Testis (tissue), 3 donors: ENCODE results near the gene MMP7. TPM values are rescaled to one million over a fixed set of nuclear protein-coding genes. Genes with fewer than 3 reads are reported as not detected.

Experiments used
- DNase-seq: peaks from one replicate; pipeline ENCODE4 v3.0.0-alpha.2; 2019
- H3K27ac ChIP-seq, 2 donors: fragments of 200-600 bp; sonication (generic); one replicate each; pipeline ENCODE4 v1.5.1; 2019
- H3K27me3 ChIP-seq: fragments of 200-600 bp; sonication (generic); one replicate; pipeline ENCODE4 v1.5.1; 2019
- H3K36me3 ChIP-seq: fragments of 200-600 bp; sonication (generic); one replicate; pipeline ENCODE4 v1.5.1; 2017; ENCODE audit warnings: low read depth; ENCODE audit errors: missing control alignments
- H3K4me1 ChIP-seq: fragments of 200-600 bp; sonication (generic); one replicate; pipeline ENCODE4 v1.5.1; 2019
- H3K4me3 ChIP-seq, 2 donors: fragments of 200-600 bp; sonication (generic); one replicate each; pipeline ENCODE4 v1.5.1; 2017 to 2019
- H3K9me3 ChIP-seq: fragments of 200-600 bp; sonication (generic); one replicate; pipeline ENCODE4 v1.5.1; 2017
- POLR2A ChIP-seq: fragments of 450-650 bp; IDR thresholded peaks from one replicate; pipeline ENCODE4 v1.6.1; 2017; ENCODE audit warnings: antibody characterized with exemption, mild to moderate bottlenecking, moderate library complexity
- WGBS, 2 donors: methylation state at CpG; one replicate each; pipeline ENCODE4 v1.1.5; 2018; 5-methylcytosine and 5-hydroxymethylcytosine counted together
- intact Hi-C: fragments of 100-400 bp; cut with DNase I; formaldehyde crosslinking; loops from one replicate; pipeline ENCODE4 v1.15.1; 2023; ENCODE audit warnings: low total_unique reads
- polyA plus RNA-seq: library from polyadenylated mRNA; stranded (reverse); fragments of 350-450 nt; fragmentation: Illumina TruSeq; extraction: RNeasy Lipid Tissue Mini Kit (QIAGEN cat#74804); gene quantifications from one replicate; pipeline ENCODE4 v1.2.3, GENCODE V29; 2014; ENCODE audit warnings: low read depth, low replicate concordance; ENCODE audit not compliant: insufficient read depth
- total RNA-seq, 2 donors: library from RNA; depleted of rRNA; stranded (reverse); fragments of >200 nt; gene quantifications; one replicate each; pipeline ENCODE4 v1.2.3, GENCODE V29; 2016
- TF ChIP-seq, protein P1 (sequence below), 3 experiments: fragments of 450-650 bp in 2 of 3; fragments of 200-600 bp in 1 of 3; sonication (generic) in 1 of 3; IDR thresholded peaks; one replicate each; pipeline ENCODE4 v1.5.1; 2016 to 2019; ENCODE audit warnings: antibody characterized with exemption in 3 of 3, mild to moderate bottlenecking in 2 of 3, moderate library complexity in 1 of 3

Gene MMP7
- total and polyA plus RNA-seq, 3 donors from 2014 or later: 0.63 to 6.2 TPM; not detected in 1

DNA sequence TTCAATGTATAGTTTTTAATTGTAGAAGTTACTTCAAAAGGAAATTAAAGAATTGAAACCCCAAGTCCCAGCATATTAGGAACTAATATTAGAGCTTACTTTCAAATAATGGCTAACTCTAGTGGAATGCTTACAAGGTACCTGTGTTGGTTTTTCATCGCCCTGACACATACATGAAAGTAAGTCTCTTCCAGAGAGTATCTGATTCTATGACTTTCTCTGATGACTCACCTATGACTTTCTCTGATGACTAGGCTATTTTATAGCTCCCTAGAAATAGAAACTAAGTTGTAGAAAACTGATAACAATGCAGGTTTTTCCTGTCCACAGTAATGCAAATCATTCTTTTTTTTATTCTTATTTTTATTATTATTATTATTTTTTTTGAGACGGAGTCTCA lies 33.6 kb upstream of the MMP7 start:
- DNase-seq: no peak
- Histone ChIP-seq H3K4me3 (no peak overlapping the region), H3K27me3 (no peaks in the 10 kb centered on the region), H3K9me3 (no peaks in the 10 kb centered on the region), H3K4me1 (no peaks in the 10 kb centered on the region), H3K27ac (no peak overlapping the region), H3K36me3 (no peaks in the 10 kb centered on the region)
- intact Hi-C loops: no loop called here
- 71 to 75% methylated on average over 2 of the region's 2 CpGs for WGBS, 2 donors
- no peak for TF ChIP-seq POLR2A
- TF ChIP-seq, protein P1, sequence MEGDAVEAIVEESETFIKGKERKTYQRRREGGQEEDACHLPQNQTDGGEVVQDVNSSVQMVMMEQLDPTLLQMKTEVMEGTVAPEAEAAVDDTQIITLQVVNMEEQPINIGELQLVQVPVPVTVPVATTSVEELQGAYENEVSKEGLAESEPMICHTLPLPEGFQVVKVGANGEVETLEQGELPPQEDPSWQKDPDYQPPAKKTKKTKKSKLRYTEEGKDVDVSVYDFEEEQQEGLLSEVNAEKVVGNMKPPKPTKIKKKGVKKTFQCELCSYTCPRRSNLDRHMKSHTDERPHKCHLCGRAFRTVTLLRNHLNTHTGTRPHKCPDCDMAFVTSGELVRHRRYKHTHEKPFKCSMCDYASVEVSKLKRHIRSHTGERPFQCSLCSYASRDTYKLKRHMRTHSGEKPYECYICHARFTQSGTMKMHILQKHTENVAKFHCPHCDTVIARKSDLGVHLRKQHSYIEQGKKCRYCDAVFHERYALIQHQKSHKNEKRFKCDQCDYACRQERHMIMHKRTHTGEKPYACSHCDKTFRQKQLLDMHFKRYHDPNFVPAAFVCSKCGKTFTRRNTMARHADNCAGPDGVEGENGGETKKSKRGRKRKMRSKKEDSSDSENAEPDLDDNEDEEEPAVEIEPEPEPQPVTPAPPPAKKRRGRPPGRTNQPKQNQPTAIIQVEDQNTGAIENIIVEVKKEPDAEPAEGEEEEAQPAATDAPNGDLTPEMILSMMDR (IDR thresholded peaks at IDR 0.05): no peak

- Histone ChIP-seq H3K4me1 (no peaks in the 10 kb centered on the region), H3K36me3 (no peaks in the 10 kb centered on the region), H3K9me3 (no peaks in the 10 kb centered on the region), H3K4me3 (no peak overlapping the region), H3K27me3 (no peaks in the 10 kb centered on the region), H3K27ac (no peak overlapping the region)
- no peak for DNase-seq
- intact Hi-C loops: no loop called here
- TF ChIP-seq, protein P1 (IDR thresholded peaks at IDR 0.05): no peak
- no peak for TF ChIP-seq POLR2A
Observed at GRCh38 chr11:102561636-102562035, 31.1 kb upstream of the MMP7 start.

DNA sequence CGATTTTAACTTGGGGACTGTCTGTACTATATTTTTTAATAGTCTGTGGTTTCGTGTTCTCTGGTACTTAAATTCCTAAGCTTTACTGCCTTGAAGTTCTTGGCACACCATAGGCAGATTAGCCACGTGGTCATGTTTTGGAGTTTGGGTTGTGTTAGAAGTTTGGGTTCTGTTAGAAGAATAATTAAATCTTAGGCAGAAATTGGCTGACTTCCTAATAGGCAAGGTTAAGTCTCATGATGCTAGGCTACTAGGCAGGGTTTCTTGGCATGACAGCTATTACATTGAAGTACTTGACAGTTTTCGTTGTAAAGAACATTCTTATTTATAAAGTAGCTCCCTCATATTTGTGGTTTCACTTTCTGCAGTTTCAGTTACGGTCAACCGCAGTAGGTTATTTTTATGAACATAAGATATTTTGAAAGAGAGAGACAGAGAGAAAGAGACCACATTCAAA lies 30.0 kb upstream of the MMP7 start:
- DNase-seq: peak; percentile 50
- Histone ChIP-seq H3K27me3 (no peaks in the 10 kb centered on the region), H3K27ac (no peak overlapping the region), H3K4me1 (no peaks in the 10 kb centered on the region), H3K4me3 (no peak overlapping the region), H3K9me3 (no peaks in the 10 kb centered on the region), H3K36me3 (no peaks in the 10 kb centered on the region)
- WGBS, 2 donors: 47 to 50% methylated on average over 6 of the region's 6 CpGs
- intact Hi-C loops: no loop called here
- TF ChIP-seq, protein P1 (IDR thresholded peaks at IDR 0.05): no peak

DNA sequence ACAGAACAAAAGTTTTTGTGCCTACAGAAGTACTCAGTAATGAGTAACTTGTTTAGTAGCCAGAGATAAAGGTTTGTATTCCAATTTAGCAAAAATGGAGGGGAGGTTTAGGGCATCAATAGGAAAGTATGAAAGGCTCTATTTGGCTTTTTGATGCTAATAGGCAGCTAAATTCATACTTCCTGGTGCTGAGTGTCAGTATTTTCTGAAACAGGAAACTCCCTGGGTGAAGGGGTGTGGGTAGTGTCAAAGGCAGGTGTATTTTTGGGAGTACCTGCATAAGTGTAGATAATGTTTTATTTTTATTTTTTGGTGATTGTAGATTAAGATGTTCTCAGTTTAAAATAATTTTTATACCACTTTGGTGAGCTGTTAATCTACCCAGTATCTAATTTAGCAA lies 29.3 kb upstream of the MMP7 start:
- TF ChIP-seq, protein P1 (IDR thresholded peaks at IDR 0.05): no peak
- no peak for TF ChIP-seq POLR2A
- Histone ChIP-seq H3K4me1 (no peaks in the 10 kb centered on the region), H3K9me3 (no peaks in the 10 kb centered on the region), H3K27me3 (no peaks in the 10 kb centered on the region), H3K27ac (no peak overlapping the region), H3K4me3 (no peak overlapping the region), H3K36me3 (no peaks in the 10 kb centered on the region)
- intact Hi-C loops: no loop called here
- DNase-seq: no peak

- WGBS, 2 donors: 90 to 91% methylated on average over 3 of the region's 3 CpGs
- Histone ChIP-seq H3K36me3 (no peaks in the 10 kb centered on the region), H3K4me3 (no peak overlapping the region), H3K9me3 (no peaks in the 10 kb centered on the region), H3K27ac (no peak overlapping the region), H3K27me3 (no peaks in the 10 kb centered on the region), H3K4me1 (no peaks in the 10 kb centered on the region)
- TF ChIP-seq POLR2A: no peak
- TF ChIP-seq, protein P1 (IDR thresholded peaks at IDR 0.05): no peak
- no peak for DNase-seq
- intact Hi-C loops: no loop called here
Observed at GRCh38 chr11:102555091-102555490, 24.5 kb upstream of the MMP7 start.
